ENCODE data around the gene CPNE2. TPM values are rescaled to one million over a fixed set of nuclear protein-coding genes. Genes with fewer than 3 reads are reported as not detected.
A peak's percentile ranks its signal among the peaks of the same experiment; 100 is the strongest.
"Not testable (repeated sequence)": the region's sequence is repeated elsewhere in the genome, so short reads cannot be mapped to it uniquely, and the experiment has no call there.

The CPNE2 gene
- total RNA-seq, 4 donors from 2014 or later, result 12.2 to 21.4 (median 17.8) TPM

DNA sequence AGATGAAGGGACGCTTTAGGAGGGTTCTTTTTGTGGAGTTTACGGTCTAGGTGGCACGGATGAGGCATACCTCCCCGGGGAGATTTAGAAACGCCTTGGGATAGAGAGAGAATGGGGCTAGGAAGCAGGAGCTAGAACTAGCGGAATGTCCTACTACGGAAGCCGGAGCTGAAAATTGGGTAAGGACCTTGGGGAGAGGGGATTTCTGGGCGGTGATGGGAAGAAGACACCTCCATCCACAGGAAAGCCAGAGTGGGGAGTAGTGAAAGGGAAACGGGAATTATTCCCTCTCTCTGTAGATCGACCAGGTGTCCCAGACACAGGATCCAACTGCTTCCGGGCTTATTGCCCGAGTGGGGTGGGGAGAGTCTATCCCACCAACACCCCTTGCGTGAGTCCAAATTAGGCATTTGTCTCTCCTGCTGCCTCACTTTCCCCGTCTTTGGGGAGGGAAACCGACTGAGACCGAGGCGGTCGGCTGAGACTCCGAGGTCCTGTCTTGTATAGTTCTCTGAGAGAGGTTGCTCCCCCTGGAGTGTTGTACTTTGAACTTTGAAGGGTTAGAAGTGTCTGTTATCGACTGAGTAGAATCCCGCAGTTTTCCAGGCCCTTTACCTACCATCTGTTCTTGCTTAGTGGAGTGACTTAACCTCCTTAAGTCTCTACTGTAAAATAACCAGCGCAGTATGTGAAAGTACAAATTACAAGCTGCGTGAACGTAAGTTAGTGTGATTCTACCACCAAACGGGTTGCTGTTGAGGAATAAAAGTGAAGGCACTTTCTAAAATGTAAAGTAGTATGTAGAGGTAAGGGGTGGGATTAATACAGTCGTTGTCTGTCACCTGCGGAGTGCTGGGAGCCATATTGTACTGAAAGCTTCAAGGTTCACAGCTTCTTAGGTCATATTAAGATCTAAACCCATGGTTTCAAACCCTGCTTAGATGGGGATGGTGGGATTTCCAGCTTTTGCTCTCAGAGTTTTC, 94.8 kb downstream of the CPNE2 start:
- H3K4me3 ChIP-seq, result peak overlapping the region; percentile 79 to 99 (median 97)
- intact Hi-C loops (cut with DNase I), result no loop called here
- 0 to 1% methylated on average over 26 to 27 of the region's 28 CpGs for WGBS, 2 donors
- peaks cover 7 to 68% (median 34%) of the 10 kb centered on the region in 3 donors for H3K4me1 ChIP-seq
- H3K36me3 ChIP-seq, result peaks cover 0 to 8% (median 0%) of the 10 kb centered on the region in 3 donors
- no peak for TF ChIP-seq POLR2A (IDR thresholded peaks at IDR 0.05)
- TF ChIP-seq, protein P1, sequence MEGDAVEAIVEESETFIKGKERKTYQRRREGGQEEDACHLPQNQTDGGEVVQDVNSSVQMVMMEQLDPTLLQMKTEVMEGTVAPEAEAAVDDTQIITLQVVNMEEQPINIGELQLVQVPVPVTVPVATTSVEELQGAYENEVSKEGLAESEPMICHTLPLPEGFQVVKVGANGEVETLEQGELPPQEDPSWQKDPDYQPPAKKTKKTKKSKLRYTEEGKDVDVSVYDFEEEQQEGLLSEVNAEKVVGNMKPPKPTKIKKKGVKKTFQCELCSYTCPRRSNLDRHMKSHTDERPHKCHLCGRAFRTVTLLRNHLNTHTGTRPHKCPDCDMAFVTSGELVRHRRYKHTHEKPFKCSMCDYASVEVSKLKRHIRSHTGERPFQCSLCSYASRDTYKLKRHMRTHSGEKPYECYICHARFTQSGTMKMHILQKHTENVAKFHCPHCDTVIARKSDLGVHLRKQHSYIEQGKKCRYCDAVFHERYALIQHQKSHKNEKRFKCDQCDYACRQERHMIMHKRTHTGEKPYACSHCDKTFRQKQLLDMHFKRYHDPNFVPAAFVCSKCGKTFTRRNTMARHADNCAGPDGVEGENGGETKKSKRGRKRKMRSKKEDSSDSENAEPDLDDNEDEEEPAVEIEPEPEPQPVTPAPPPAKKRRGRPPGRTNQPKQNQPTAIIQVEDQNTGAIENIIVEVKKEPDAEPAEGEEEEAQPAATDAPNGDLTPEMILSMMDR (IDR thresholded peaks at IDR 0.05), result no peak
- no peak for DNase-seq
- H3K27ac ChIP-seq, result peak overlapping the region; percentile 95 to 98 (median 96)
- H3K27me3 ChIP-seq, result no peaks in the 10 kb centered on the region
- no peaks in the 10 kb centered on the region for H3K9me3 ChIP-seq

DNA sequence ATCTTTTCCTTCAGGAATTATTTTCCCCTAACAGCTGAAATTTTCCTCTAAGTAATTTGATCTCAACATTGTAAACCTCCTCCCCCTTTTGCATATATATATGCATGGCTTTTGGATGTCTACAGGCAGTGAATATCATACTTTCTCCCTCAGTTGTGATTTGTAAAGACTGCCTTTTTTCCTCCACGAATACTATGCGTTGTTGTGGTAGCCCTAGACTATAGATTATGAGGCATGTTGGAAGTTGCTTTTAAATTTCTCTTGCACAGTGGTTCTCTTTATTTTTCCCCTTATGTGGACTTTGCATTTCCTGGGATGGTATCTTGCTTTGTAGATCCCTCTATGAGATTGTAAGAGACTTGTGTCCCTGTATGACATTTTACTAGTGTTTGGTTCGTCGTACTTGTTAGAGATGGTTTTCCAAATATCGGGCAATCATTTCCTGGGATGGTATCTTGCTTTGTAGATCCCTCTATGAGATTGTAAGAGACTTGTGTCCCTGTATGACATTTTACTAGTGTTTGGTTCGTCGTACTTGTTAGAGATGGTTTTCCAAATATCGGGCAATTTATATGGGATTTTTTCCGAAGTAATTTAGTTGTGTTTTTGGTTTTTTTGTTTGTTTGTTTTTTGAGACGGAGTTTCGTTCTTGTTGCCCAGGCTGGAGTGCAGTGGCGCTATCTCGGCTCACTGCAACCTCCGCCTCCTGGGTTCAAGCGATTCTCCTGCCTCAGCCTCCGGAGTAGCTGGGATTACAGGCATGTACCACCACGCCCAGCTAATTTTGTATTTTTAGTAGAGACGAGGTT, 95.7 kb downstream of the CPNE2 start:
- H3K4me3 ChIP-seq, result peak overlapping the region; percentile 79 to 99 (median 97)
- H3K27me3 ChIP-seq; DNase-seq; H3K9me3 ChIP-seq; H3K36me3 ChIP-seq; intact Hi-C loops (cut with DNase I): not testable (repeated sequence)
- H3K4me1 ChIP-seq, result peaks cover 7 to 76% (median 35%) of the 10 kb centered on the region in 3 donors
- H3K27ac ChIP-seq, result peak overlapping the region in 3 of 4 donors; percentile 95 to 96 (median 95)
- 75 to 83% methylated on average over 18 of the region's 18 CpGs for WGBS, 2 donors

DNA sequence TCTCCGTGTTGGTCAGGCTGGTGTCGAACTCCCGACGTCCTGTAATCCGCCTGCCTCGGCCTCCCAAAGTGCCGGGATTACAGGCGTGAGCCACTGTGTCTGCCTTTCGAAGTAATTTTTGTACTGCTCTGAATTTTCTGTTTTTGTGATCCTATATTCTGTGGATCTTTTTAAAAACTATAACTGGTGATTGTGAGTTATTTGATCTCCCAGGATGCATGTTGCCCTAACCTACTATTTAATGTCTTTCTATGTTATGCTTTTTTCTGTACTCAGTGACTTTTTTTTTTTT, 96.3 kb downstream of the CPNE2 start:
- 89 to 90% methylated on average over 9 of the region's 9 CpGs for WGBS, 2 donors
- Histone ChIP-seq H3K4me3 (peak overlapping the region in 1 of 4 donors; percentile 7), H3K9me3 (no peaks in the 10 kb centered on the region), H3K27me3 (no peaks in the 10 kb centered on the region), H3K27ac (no peak overlapping the region), H3K36me3 (peaks cover 0 to 8% (median 0%) of the 10 kb centered on the region in 3 donors), H3K4me1 (peaks cover 7 to 76% (median 41%) of the 10 kb centered on the region in 3 donors)
- TF ChIP-seq POLR2A (IDR thresholded peaks at IDR 0.05), result no peak
- TF ChIP-seq, protein P1 (IDR thresholded peaks at IDR 0.05), result no peak
- no peak for DNase-seq
- intact Hi-C loops (cut with DNase I), result no loop called here

DNA sequence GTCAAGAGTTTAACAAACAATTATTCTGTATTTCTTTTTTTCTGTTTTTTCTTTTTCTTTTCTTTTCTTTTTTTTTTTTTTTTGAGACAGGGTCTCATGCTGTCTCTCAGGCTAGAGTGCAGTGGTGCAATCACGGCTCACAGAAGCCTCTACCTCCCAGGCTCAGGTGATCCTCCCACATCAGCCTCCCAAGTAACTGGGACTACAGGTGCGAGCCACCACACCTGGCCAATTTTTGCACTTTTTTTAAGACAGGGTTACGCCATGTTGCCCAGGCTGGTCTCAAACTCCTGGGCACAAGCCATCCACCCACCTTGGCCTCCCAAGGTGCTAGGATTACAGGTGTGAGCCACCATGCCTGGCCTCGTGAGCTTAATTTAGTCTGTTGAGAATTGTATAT, 97.1 kb downstream of the CPNE2 start:
- peaks cover 7 to 76% (median 46%) of the 10 kb centered on the region in 3 donors for H3K4me1 ChIP-seq
- H3K36me3 ChIP-seq; DNase-seq; H3K4me3 ChIP-seq; H3K9me3 ChIP-seq; H3K27ac ChIP-seq; H3K27me3 ChIP-seq; intact Hi-C loops (cut with DNase I): not testable (repeated sequence)
- 94 to 98% methylated on average over 3 to 4 of the region's 4 CpGs for WGBS, 2 donors

DNA sequence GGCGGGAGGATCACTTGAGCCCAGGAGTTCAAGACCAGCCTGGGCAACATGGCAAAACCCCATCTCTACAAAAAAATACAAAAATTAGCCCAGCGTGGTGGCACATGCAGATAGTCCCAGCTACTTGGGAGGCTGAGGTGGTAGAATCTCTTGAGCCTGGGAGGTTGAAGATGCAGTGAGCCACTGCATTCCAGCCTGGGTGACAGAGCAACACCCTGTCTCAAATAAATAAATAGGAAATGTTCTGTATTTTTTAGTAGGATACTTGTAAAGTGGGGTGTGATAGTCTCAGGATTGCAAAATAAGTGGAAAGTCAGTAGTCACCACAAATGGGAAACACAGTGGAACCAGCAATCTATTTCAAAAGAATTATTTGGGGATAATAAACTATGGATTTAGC, 97.8 kb downstream of the CPNE2 start:
- WGBS, 2 donors, result 94 to 100% methylated on average over 2 of the region's 2 CpGs
- Histone ChIP-seq H3K9me3 (no peaks in the 10 kb centered on the region), H3K27ac (no peak overlapping the region), H3K36me3 (peaks cover 0 to 8% (median 0%) of the 10 kb centered on the region in 3 donors), H3K4me3 (no peak overlapping the region), H3K27me3 (no peaks in the 10 kb centered on the region), H3K4me1 (peaks cover 1 to 76% (median 42%) of the 10 kb centered on the region in 3 donors)
- intact Hi-C loops (cut with DNase I), result no loop called here
- TF ChIP-seq POLR2A (IDR thresholded peaks at IDR 0.05), result no peak
- TF ChIP-seq, protein P1 (IDR thresholded peaks at IDR 0.05), result no peak
- no peak for DNase-seq
